Gastroesophageal sphincter (tissue), 4 donors: ENCODE measurements around the gene BRWD1. TPM values are rescaled to one million over a fixed set of nuclear protein-coding genes. Genes with fewer than 3 reads are reported as not detected.

ENCODE experiments used
- ATAC-seq: fragments of 150-250 bp; one replicate; pipeline ENCODE4 v1.9.1; 2016; ENCODE audit warnings: mild to moderate bottlenecking, moderate library complexity
- H3K27ac ChIP-seq, 4 donors: fragments of 200-600 bp; sonication (generic) in 3 of 4; 1 replicate in 3 of 4; 2 replicates in 1 of 4; pipeline ENCODE4 v1.5.1; 2016 to 2019
- H3K27me3 ChIP-seq: fragments of 200-600 bp; sonication (generic); one replicate; pipeline ENCODE4 v1.5.1; 2019
- H3K36me3 ChIP-seq, 2 donors: fragments of 200-600 bp; sonication (generic); one replicate each; pipeline ENCODE4 v1.5.1; 2019; ENCODE audit warnings: control low read depth in 1 of 2
- H3K4me1 ChIP-seq, 3 donors: fragments of 200-600 bp; sonication (generic); 1 replicate in 2 of 3; 2 replicates in 1 of 3; pipeline ENCODE4 v1.5.1; 2016 to 2019; ENCODE audit warnings: control low read depth in 2 of 3
- H3K4me3 ChIP-seq, 2 donors: fragments of 200-600 bp; sonication (generic); one replicate each; pipeline ENCODE4 v1.5.1; 2019; ENCODE audit warnings: mild to moderate bottlenecking in 1 of 2, moderate library complexity in 1 of 2
- H3K9me3 ChIP-seq, 3 donors: fragments of 200-600 bp; sonication (generic); one replicate each; pipeline ENCODE4 v1.5.1; 2017 to 2019; ENCODE audit warnings: control low read depth in 2 of 3
- EP300 ChIP-seq: sonication (generic); formaldehyde crosslinking; IDR thresholded peaks from one replicate; pipeline ENCODE4 v1.6.1; 2017; ENCODE audit warnings: antibody characterized with exemption, mild to moderate bottlenecking
- POLR2A ChIP-seq, 2 donors: fragments of 450-650 bp; IDR thresholded peaks; one replicate each; pipeline ENCODE4 v1.6.1; 2017; ENCODE audit warnings: antibody characterized with exemption in 2 of 2, mild to moderate bottlenecking in 2 of 2, moderate library complexity in 1 of 2
- POLR2AphosphoS5 ChIP-seq: sonication (generic); formaldehyde crosslinking; IDR thresholded peaks from one replicate; pipeline ENCODE4 v1.6.1; 2017; ENCODE audit warnings: antibody characterized with exemption
- WGBS, 2 donors: methylation state at CpG; one replicate each; pipeline ENCODE4 v1.1.5; 2018; ENCODE audit warnings: low coverage in 1 of 2; 5-methylcytosine and 5-hydroxymethylcytosine counted together
- total RNA-seq, 4 donors: library from RNA; depleted of rRNA; stranded (reverse); fragments of >200 nt; gene quantifications; one replicate each; pipeline ENCODE4 v1.1.0, GENCODE V29; 2016
- TF ChIP-seq, protein P1 (sequence below), 4 experiments: fragments of 200-600 bp in 2 of 4; fragments of 450-650 bp in 2 of 4; sonication (generic) in 1 of 4; IDR thresholded peaks; one replicate each; pipeline ENCODE4 v1.5.1; 2017 to 2019; ENCODE audit warnings: antibody characterized with exemption in 4 of 4, mild to moderate bottlenecking in 2 of 4, moderate library complexity in 2 of 4

The BRWD1 gene
- total RNA-seq, 4 donors from 2014 or later, result 60.0 to 132 (median 71.2) TPM

DNA sequence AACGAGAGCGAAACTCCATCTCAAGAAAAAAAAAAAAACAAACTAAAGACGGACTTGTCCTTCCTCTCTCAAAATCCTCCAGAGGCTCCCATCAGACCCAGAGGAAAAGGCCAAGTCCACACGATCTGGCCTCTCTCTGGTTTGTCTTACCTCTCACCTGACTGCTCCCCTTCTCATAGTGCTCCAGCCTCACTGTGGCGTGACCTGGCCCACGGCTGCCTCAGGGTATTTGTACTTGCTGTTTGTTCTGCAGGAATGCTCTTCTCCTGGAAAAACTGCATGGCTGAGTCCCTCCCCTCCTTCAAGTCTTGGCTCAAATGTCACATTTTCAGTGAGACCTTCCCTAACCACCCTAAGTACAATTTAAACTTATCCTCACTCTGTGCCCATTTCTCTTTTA lies 8.0 kb upstream of the BRWD1 start:
- no peaks in the 10 kb centered on the region for H3K36me3 ChIP-seq
- no peaks in the 10 kb centered on the region for H3K9me3 ChIP-seq
- TF ChIP-seq POLR2A (IDR thresholded peaks at IDR 0.05), result no peak
- 72% methylated on average over 3 to 5 of the region's 6 CpGs for WGBS, 2 donors
- no peaks in the 10 kb centered on the region for H3K27me3 ChIP-seq
- H3K4me3 ChIP-seq, result no peak overlapping the region
- peaks cover 5 to 53% (median 14%) of the 10 kb centered on the region in 3 donors for H3K4me1 ChIP-seq
- ATAC-seq, result no peak
- peak overlapping the region; percentile 79 to 97 (median 86) for H3K27ac ChIP-seq

DNA sequence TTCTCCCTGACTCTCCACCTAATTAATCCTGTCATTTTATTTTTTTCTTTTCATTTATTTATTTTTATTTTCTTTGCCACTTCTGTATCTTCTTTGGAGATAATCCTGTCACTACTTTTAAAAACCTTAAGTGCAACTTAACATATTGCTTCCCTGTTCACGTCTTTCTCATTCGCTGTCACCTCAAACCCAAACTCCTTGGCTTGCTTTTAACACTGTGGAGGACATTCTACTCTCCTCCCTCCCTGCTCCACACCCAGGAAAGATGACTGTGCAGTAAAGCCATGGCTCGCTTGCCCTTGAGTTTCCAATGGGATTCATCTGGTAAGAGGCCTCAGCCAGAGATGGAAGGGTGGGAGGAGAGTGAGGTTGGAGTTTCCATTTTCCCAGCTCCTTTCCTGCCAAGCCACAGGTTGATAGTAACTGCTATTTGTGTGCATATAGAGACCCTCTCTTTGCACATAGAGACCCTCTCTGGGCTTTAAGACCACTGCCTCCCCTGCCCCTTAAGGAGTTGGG lies 6.4 kb upstream of the BRWD1 start:
- WGBS, 2 donors, result 24 to 35% methylated on average over 3 of the region's 3 CpGs

DNA sequence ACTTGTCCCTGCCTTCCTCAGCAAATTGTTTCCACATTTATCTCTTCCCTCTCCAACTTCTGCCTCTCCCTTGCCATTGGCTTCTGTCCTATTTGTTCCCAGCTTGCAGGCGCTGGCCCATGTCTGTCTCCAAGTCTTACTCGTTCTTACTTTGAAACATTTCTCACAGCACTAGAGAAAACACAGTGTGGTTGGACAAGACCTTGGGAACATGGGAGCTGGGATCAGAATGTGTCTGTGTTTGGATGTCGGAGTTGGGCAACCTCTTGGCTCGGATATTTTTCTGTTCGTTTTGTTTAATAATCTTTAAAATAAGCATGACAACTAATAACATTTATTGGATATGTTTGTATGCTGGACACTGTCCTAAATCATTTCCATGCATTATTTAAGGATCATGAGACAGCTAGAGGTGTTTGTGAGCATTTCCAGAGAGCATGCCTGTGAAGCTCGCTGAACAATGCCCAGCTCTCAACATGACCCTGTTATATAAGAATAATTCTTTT lies 5.9 kb upstream of the BRWD1 start:
- peak overlapping the region; percentile 79 to 97 (median 86) for H3K27ac ChIP-seq
- peak; percentile 92 for ATAC-seq

More for the DNA sequence above, 6.4 kb upstream of the BRWD1 start:
- no peak for TF ChIP-seq POLR2A (IDR thresholded peaks at IDR 0.05)
- TF ChIP-seq POLR2AphosphoS5, result no peak
- TF ChIP-seq, protein P1, sequence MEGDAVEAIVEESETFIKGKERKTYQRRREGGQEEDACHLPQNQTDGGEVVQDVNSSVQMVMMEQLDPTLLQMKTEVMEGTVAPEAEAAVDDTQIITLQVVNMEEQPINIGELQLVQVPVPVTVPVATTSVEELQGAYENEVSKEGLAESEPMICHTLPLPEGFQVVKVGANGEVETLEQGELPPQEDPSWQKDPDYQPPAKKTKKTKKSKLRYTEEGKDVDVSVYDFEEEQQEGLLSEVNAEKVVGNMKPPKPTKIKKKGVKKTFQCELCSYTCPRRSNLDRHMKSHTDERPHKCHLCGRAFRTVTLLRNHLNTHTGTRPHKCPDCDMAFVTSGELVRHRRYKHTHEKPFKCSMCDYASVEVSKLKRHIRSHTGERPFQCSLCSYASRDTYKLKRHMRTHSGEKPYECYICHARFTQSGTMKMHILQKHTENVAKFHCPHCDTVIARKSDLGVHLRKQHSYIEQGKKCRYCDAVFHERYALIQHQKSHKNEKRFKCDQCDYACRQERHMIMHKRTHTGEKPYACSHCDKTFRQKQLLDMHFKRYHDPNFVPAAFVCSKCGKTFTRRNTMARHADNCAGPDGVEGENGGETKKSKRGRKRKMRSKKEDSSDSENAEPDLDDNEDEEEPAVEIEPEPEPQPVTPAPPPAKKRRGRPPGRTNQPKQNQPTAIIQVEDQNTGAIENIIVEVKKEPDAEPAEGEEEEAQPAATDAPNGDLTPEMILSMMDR (IDR thresholded peaks at IDR 0.05), result no peak
- TF ChIP-seq EP300, result no peak
- peak overlapping the region; percentile 79 to 97 (median 86) for H3K27ac ChIP-seq
- H3K4me3 ChIP-seq, result no peak overlapping the region
- H3K4me1 ChIP-seq, result peaks cover 5 to 67% (median 15%) of the 10 kb centered on the region in 3 donors
- no peaks in the 10 kb centered on the region for H3K36me3 ChIP-seq
- no peaks in the 10 kb centered on the region for H3K9me3 ChIP-seq
- ATAC-seq, result peak; percentile 68
- no peaks in the 10 kb centered on the region for H3K27me3 ChIP-seq

DNA sequence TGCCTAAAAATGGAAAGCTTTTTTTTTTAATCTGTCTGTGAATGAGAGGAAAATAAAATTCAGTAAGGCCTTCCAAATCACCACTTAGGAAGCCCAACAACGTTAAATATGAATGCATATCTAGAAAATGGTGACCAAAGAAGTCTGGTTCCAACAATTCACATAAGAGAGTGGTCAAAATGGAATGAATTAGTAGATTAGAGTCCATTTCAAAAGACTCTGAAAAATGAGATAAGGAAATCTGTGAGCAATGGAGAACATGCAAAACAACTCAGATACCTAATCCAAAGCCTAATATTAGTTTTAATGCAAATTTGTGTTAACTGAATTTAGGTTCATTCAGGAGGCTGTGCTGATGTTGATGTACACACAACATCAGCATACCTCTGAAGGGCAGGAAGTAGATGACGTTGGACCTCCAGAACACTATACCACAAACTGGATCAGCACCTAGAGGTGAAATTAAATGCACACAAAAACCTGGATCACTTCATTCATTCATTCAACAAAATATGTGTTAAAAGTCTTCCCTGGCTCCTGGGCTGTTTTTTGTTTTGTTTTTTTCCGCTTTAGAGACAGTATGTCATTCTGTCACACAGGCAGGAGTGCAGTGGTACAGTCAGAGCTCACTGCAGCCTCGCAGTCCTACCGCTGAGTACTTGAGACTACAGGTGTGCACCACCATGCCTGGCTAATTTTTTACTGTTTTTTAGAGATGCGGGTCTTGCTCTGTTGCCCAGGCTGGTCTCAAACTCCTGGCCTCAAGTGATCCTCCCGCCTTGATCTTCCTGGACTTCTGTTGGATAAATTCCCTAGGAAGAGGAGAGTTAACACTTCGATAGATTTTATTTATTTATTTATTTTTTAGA lies 4.9 kb upstream of the BRWD1 start:
- WGBS, 2 donors, result 53 to 64% methylated on average over 7 to 8 of the region's 8 CpGs
- Histone ChIP-seq H3K4me1 (peaks cover 5 to 74% (median 18%) of the 10 kb centered on the region in 3 donors), H3K27ac (peak overlapping the region; percentile 79 to 86 (median 84))

More for the DNA sequence above, 5.9 kb upstream of the BRWD1 start:
- peak; percentile 22 for TF ChIP-seq EP300
- TF ChIP-seq, protein P1 (IDR thresholded peaks at IDR 0.05), result no peak
- TF ChIP-seq POLR2A (IDR thresholded peaks at IDR 0.05), result no peak
- peak; percentile 73 for TF ChIP-seq POLR2AphosphoS5
- Histone ChIP-seq H3K36me3 (no peaks in the 10 kb centered on the region), H3K9me3 (no peaks in the 10 kb centered on the region), H3K27me3 (no peaks in the 10 kb centered on the region), H3K4me1 (peaks cover 5 to 73% (median 18%) of the 10 kb centered on the region in 3 donors), H3K4me3 (no peak overlapping the region)
- 8 to 19% methylated on average over 4 to 6 of the region's 6 CpGs for WGBS, 2 donors

More for the DNA sequence above, 4.9 kb upstream of the BRWD1 start:
- ATAC-seq, result no peak
- Histone ChIP-seq H3K9me3 (no peaks in the 10 kb centered on the region), H3K27me3 (no peaks in the 10 kb centered on the region), H3K4me3 (no peak overlapping the region), H3K36me3 (no peaks in the 10 kb centered on the region)
- no peak for TF ChIP-seq POLR2AphosphoS5
- no peak for TF ChIP-seq POLR2A (IDR thresholded peaks at IDR 0.05)
- TF ChIP-seq EP300, result no peak
- TF ChIP-seq, protein P1 (IDR thresholded peaks at IDR 0.05), result no peak
